ENCODE results near the gene TIMELESS. TPM values are rescaled to one million over a fixed set of nuclear protein-coding genes. Genes with fewer than 3 reads are reported as not detected.
"Not testable (repeated sequence)": the region's sequence is repeated elsewhere in the genome, so short reads cannot be mapped to it uniquely, and the experiment has no call there.

TIMELESS gene, protein sequence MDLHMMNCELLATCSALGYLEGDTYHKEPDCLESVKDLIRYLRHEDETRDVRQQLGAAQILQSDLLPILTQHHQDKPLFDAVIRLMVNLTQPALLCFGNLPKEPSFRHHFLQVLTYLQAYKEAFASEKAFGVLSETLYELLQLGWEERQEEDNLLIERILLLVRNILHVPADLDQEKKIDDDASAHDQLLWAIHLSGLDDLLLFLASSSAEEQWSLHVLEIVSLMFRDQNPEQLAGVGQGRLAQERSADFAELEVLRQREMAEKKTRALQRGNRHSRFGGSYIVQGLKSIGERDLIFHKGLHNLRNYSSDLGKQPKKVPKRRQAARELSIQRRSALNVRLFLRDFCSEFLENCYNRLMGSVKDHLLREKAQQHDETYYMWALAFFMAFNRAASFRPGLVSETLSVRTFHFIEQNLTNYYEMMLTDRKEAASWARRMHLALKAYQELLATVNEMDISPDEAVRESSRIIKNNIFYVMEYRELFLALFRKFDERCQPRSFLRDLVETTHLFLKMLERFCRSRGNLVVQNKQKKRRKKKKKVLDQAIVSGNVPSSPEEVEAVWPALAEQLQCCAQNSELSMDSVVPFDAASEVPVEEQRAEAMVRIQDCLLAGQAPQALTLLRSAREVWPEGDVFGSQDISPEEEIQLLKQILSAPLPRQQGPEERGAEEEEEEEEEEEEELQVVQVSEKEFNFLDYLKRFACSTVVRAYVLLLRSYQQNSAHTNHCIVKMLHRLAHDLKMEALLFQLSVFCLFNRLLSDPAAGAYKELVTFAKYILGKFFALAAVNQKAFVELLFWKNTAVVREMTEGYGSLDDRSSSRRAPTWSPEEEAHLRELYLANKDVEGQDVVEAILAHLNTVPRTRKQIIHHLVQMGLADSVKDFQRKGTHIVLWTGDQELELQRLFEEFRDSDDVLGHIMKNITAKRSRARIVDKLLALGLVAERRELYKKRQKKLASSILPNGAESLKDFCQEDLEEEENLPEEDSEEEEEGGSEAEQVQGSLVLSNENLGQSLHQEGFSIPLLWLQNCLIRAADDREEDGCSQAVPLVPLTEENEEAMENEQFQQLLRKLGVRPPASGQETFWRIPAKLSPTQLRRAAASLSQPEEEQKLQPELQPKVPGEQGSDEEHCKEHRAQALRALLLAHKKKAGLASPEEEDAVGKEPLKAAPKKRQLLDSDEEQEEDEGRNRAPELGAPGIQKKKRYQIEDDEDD
- 10 to 100 TPM; 44.1 to 61.6 TPM for total RNA-seq

DNA sequence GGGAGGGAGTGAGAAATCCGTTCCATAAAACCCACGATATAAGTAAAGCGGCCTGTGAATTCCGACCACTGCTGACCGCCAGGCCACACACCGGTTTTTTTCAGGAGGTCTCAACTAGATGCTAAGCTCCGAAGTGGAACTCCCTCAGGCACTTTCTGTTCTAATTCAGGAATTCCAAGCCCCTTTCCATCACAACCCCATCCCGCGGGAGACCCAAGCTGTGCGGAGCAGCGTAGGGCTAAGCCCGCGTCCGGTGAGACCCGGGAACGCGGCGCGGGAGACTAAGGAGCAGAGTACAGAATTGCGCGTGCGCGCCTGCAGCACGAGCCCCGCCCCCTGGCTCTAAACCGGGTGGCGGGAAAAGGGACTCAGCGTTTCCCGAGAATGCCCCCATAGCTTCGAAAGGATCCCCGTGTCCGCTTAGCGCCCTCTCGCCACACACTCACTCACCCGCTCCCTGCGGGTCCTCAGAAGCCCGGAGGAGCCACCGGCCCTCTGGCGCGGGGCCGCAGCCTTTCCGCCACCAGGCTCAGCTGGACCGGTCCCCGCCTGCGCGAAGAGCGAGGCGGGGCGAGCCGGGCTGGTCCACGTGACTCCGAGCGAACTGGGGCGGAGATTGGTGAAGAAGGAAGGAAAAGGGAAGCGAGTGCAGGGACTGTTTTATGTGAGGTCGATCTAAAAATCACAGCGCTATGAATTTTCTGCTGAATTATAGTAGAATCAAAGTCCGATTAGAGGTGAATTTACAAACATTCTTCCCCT is at the start of gene TIMELESS:
Gene TIMELESS (minus strand): TSS at position 567 of the 762 bp plus-strand sequence. CDS start 15,256 bp downstream, outside the sequence.
- ATAC-seq (replicated peaks in 1 of 2) (peak; percentile 98 to 99), DNase-seq (peak; percentile 89 to 90)
- H3K4me1 Mint-ChIP-seq (ENCODE audit: low read depth): peaks cover 49% of the 10 kb centered on the region
- H3K9me3 Mint-ChIP-seq: peaks cover 0 to 5% of the 10 kb centered on the region in 2 donors
- no peaks in the 10 kb centered on the region for H3K27me3 Mint-ChIP-seq (ENCODE audit: low read depth)
- peak within 1 kb of the TSS; percentile 94 to 100 for H3K4me3 Mint-ChIP-seq
- peak within 1 kb of the TSS; percentile 99 for H3K27ac Mint-ChIP-seq
- H3K36me3 Mint-ChIP-seq (ENCODE audit: insufficient read depth in 2 of 2): peaks cover 11 to 16% of the 10 kb centered on the region in 2 donors

DNA sequence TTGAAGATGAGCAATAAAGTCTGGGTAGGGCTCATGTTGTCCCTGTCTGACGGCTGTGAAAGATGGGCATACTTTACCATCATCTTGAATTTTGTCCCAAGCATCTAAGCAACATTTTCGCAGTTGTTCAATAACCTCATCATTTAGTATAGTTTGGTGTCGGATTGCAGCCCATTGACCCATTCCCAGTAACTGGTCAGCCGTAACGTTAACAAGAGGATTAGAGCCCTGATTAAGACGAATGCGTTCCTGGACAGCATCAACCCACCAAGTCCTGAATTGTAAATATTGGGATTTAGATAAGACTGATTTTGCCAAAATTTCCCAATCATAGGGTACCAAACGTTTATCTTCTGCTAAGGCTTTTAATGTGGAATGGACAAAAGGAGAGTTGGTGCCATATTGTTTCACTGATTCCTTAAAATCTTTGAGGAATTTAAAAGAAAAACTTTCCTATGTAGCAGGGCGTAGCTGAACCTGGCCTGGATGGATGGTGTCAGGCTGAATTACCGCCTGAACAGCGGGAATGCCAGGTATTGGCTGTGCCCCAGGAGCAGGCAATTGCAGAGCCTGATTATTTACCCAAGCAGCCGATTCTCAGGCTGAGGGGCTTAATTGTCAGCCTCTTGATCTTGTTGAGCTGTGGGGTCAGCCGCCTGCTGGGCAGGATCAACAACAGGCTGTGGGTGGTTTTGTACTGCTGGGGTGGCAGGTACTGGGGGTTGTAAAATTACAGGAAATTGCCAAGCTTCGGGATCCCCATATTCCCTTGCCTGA is 49.1 kb upstream of the TIMELESS start:
- ATAC-seq (replicated peaks in 1 of 2); H3K27ac Mint-ChIP-seq; H3K9me3 Mint-ChIP-seq; H3K4me1 Mint-ChIP-seq (ENCODE audit: low read depth); H3K4me3 Mint-ChIP-seq; DNase-seq; H3K36me3 Mint-ChIP-seq (ENCODE audit: insufficient read depth in 2 of 2): not testable (repeated sequence)
- peaks cover 20% of the 10 kb centered on the region for H3K27me3 Mint-ChIP-seq (ENCODE audit: low read depth)

DNA sequence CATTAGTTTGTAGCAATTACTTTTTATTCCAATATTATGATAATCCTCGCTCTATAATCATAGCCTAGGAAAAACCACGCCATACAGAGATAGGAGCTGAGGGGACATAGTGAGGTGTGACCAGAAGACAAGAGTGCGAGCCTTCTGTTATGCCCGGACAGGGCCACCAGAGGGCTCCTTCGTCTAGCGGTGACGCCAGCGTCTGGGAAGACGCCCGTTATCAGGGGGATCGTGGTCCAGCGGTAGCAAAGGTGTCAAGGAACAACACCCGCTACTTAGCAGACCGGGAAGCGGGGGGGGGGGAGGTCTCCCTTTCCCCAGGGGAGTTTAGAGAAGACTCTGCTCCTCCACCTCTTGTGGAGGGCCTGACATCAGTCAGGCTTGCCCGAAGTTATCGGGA is 47.5 kb upstream of the TIMELESS start:
- Mint-ChIP-seq H3K4me3 (peak overlapping the region; percentile 62 to 63), H3K27me3 (ENCODE audit: low read depth) (peaks cover 23% of the 10 kb centered on the region)
- not testable (repeated sequence) for H3K27ac Mint-ChIP-seq; H3K4me1 Mint-ChIP-seq (ENCODE audit: low read depth); ATAC-seq (replicated peaks in 1 of 2); H3K36me3 Mint-ChIP-seq (ENCODE audit: insufficient read depth in 2 of 2); H3K9me3 Mint-ChIP-seq
- DNase-seq: peak; percentile 61 to 72

DNA sequence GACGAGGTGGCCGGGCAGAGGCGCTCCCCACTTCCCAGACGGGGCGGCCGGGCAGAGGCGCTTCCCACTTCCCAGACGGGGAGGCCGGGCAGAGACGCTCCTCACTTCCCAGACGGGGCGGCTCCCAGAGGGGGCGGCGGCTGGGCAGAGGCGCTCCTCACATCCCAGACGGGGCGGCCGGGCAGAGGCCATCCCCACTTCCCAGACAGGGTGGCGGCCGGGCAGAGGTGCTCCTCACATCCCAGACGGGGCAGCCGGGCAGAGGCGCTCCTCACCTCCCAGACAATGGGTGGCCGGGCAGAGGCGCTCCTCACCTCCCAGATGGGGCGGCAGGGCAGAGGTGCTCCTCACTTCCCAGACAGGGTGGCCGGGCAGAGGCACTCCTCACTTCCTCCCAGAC is 45.3 kb upstream of the TIMELESS start:
- peaks cover 40% of the 10 kb centered on the region for H3K27me3 Mint-ChIP-seq (ENCODE audit: low read depth)
- H3K4me3 Mint-ChIP-seq; H3K36me3 Mint-ChIP-seq (ENCODE audit: insufficient read depth in 2 of 2); H3K4me1 Mint-ChIP-seq (ENCODE audit: low read depth); H3K27ac Mint-ChIP-seq; H3K9me3 Mint-ChIP-seq; ATAC-seq (replicated peaks in 1 of 2); DNase-seq: not testable (repeated sequence)

DNA sequence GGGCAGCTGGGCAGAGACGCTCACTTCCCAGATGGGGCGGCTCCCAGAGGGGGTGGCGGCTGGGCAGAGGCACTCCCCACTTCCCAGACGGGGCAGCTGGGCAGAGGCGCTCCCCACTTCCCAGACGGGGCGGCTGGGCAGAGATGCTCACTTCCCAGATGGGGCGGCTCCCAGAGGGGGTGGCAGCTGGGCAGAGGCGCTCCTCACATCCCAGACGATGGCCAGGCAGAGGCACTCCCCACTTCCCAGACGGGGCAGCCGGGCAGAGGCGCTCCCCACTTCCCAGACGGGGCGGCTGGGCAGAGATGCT is 44.8 kb upstream of the TIMELESS start:
- DNase-seq; H3K9me3 Mint-ChIP-seq; ATAC-seq (replicated peaks in 1 of 2); H3K27ac Mint-ChIP-seq; H3K4me3 Mint-ChIP-seq; H3K4me1 Mint-ChIP-seq (ENCODE audit: low read depth); H3K36me3 Mint-ChIP-seq (ENCODE audit: insufficient read depth in 2 of 2): not testable (repeated sequence)
- peaks cover 40% of the 10 kb centered on the region for H3K27me3 Mint-ChIP-seq (ENCODE audit: low read depth)

DNA sequence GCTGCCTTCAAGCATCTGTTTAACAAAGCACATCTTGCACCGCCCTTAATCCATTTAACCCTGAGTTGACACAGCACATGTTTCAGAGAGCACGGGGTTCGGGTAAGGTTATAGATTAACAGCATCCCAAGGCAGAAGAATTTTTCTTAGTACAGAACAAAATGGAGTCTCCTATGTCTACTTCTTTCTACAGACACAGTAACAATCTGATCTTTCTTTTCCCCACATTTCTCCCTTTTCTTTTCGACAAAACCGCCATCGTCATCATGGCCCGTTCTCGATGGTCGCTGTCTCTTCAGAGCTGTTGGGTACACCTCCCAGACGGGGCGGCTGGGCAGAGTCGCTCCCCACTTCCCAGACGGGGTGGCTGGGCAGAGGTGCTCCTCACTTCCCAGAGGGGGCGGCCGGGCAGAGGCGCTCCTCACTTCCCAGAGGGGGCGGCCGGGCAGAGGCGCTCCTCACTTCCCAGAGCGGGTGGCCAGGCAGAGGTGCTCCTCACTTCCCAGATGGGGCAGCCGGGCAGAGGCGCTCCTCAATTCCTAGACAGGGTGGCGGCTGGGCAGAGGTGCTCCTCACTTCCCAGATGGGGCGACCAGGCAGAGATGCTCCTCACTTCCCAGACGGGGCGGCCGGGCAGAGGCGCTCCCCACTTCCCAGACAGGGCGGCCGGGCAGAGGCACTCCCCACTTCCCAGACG is 44.3 kb upstream of the TIMELESS start:
- DNase-seq; ATAC-seq (replicated peaks in 1 of 2); H3K9me3 Mint-ChIP-seq: not testable (repeated sequence)

DNA sequence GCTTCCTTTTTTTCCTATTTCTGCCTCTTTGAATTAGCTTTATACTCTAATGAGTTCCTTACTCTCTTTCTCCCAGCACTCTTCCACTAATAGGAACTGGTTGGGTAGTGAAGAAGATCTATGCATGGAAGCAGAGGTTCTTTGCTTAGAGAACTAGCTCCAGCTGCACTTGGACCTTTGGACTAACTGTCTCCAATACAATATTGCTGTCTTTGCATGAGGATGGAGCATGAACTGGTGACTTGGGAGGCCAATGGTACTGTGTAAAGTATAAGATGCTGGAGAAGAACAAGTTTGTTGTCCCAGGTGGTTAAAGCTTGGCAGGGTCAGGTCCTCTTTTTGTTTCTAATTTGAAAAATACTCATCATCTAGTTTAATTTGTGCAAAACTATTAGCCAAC is 41.1 kb upstream of the TIMELESS start:
- peaks cover 2 to 3% of the 10 kb centered on the region in 2 donors for H3K9me3 Mint-ChIP-seq
- H3K4me1 Mint-ChIP-seq (ENCODE audit: low read depth): peaks cover 15% of the 10 kb centered on the region
- H3K27ac Mint-ChIP-seq: no peak overlapping the region
- peaks cover 46% of the 10 kb centered on the region for H3K27me3 Mint-ChIP-seq (ENCODE audit: low read depth)
- ATAC-seq (replicated peaks in 1 of 2) (no peak), DNase-seq (no peak)
- peaks cover 2 to 3% of the 10 kb centered on the region in 2 donors for H3K36me3 Mint-ChIP-seq (ENCODE audit: insufficient read depth in 2 of 2)
- no peak overlapping the region for H3K4me3 Mint-ChIP-seq

More for the DNA sequence above, 44.3 kb upstream of the TIMELESS start:
- H3K4me3 Mint-ChIP-seq; H3K36me3 Mint-ChIP-seq (ENCODE audit: insufficient read depth in 2 of 2); H3K4me1 Mint-ChIP-seq (ENCODE audit: low read depth); H3K27ac Mint-ChIP-seq: not testable (repeated sequence)
- peaks cover 40% of the 10 kb centered on the region for H3K27me3 Mint-ChIP-seq (ENCODE audit: low read depth)

DNA sequence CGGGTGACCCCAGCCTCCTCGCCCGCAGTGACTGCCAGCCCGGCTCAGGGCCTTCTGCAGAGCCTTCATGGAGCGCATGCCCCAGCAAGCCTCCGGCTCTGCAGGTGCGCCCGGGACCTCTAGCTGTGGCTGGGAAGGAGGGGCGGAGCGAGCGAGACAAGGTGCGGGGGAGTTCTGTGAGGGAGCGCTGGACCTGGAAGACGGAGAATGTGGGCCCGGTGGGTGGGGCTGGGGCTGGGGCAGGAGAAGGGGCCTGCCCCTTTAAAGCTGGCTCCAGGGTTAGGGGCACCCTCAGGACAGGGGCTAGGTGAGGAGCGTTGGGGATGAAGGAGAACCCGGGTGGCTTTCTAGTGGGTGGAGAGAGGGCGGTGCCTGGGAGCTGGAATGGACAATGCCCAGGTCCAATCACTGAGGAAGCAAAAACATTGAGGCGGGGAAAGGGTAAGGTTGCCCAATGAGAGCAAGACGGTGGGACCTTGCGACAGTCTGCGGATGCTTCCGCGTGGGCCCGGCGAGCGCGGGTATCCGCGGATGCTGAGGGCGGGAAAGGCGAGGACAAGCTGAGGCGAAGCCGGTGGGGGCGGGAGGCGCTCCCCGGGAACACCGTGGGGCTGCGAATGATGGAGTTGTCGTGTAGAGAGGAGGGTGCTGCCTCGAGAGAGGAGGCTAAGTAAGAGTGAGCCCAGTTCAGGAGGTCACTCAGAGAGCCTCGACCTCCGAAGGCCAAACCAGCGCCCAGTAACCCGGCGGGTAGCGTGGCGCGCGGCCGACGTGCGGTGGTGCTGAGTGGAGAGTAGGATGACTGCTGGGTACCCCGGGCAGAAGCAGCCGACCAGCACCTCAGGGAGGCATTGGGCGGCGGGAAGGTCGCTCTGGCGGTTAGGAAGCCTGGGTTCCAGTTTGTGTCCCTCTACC is 39.1 kb upstream of the TIMELESS start, which contains the start of gene GLS2:
Gene GLS2 (minus strand): TSS at position 121 of the 915 bp plus-strand sequence. CDS start 43 bp downstream, at position 78.
- Mint-ChIP-seq H3K27me3 (ENCODE audit: low read depth) (peaks cover 46% of the 10 kb centered on the region), H3K4me1 (ENCODE audit: low read depth) (peaks cover 15% of the 10 kb centered on the region), H3K4me3 (peak within 1 kb of the TSS; percentile 90), H3K9me3 (peaks cover 2 to 3% of the 10 kb centered on the region in 2 donors), H3K36me3 (ENCODE audit: insufficient read depth in 2 of 2) (peaks cover 2 to 3% of the 10 kb centered on the region in 2 donors), H3K27ac (no peak within 1 kb of the TSS)
- DNase-seq: peak; percentile 77 to 79
- peak; percentile 94 to 96 for ATAC-seq (replicated peaks in 1 of 2)

DNA sequence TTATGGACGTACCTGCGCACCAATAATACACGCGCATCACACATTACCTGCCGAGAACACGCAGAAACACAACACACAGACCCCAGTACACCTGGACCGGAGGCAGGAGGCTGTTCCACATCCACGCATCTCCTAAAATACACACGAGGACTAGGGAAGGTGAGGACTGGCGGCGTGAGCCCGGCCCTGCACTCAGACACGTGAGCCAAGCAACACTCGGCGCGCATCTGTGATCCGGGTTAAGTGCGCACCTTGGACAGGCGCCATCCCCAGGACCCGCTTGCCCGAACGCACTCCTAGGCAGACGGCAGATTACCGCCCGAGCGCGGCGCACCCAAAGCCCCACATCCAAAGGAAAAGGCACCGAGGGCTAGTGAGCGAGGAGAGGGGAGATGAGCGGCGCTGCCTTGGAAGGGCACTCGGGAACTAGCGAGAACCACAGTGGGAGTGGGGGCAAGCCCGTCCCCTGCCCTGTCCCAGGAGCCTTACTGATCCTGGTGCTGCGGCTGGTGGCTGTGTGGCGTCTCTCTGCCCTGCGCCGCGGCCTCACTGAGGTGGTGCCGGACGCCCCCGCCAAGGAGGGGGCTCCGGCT is 38.3 kb upstream of the TIMELESS start:
- peaks cover 15% of the 10 kb centered on the region for H3K4me1 Mint-ChIP-seq (ENCODE audit: low read depth)
- peaks cover 2 to 3% of the 10 kb centered on the region in 2 donors for H3K36me3 Mint-ChIP-seq (ENCODE audit: insufficient read depth in 2 of 2)
- no peak overlapping the region for H3K27ac Mint-ChIP-seq
- H3K9me3 Mint-ChIP-seq: peaks cover 2 to 3% of the 10 kb centered on the region in 2 donors
- peak overlapping the region; percentile 90 for H3K4me3 Mint-ChIP-seq
- H3K27me3 Mint-ChIP-seq (ENCODE audit: low read depth): peaks cover 46% of the 10 kb centered on the region
- ATAC-seq (replicated peaks in 1 of 2): peak; percentile 48 to 53
- DNase-seq: peak; percentile 38 to 40

DNA sequence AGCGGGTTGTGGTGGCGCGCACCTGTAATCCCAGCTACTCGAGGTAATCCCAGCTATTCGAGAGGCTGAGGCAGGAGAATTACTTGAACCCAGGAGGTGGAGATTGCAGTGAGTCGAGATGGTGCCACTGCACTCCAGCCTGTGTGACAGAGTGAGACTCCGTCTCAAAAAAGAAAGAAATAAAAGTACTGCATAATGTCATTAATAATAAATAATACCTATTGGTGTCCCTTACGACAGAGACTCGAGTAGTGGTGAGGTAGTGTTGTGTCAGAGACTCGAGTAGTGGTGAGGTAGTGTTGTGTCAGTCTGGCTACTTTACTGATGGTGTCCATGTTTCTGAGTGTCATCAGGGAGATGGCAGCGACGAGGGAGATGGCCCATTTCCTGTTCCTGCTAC is 37.5 kb upstream of the TIMELESS start:
- peaks cover 2 to 3% of the 10 kb centered on the region in 2 donors for H3K9me3 Mint-ChIP-seq
- DNase-seq (no peak), ATAC-seq (replicated peaks in 1 of 2) (no peak)
- H3K27ac Mint-ChIP-seq: no peak overlapping the region
- H3K36me3 Mint-ChIP-seq (ENCODE audit: insufficient read depth in 2 of 2): peaks cover 2 to 3% of the 10 kb centered on the region in 2 donors
- H3K4me3 Mint-ChIP-seq: peak overlapping the region in 1 of 2 donors; percentile 90
- H3K4me1 Mint-ChIP-seq (ENCODE audit: low read depth): peaks cover 15% of the 10 kb centered on the region
- H3K27me3 Mint-ChIP-seq (ENCODE audit: low read depth): peaks cover 43% of the 10 kb centered on the region
